Kidney (tissue), 14 donors: ENCODE results near the gene ANKRD18B. TPM values are rescaled to one million over a fixed set of nuclear protein-coding genes. Genes with fewer than 3 reads are reported as not detected.
"Not testable (repeated sequence)": the region's sequence is repeated elsewhere in the genome, so short reads cannot be mapped to it uniquely, and the experiment has no call there.

ENCODE experiments used
- DNase-seq, 5 donors: peaks; one replicate each; pipeline ENCODE4 v3.0.0-alpha.2; 2013 to 2020
- FAIRE-seq: peaks from 2 replicates; lab custom pipeline; 2012; peaks lifted over from hg19 to GRCh38; lab: Jason Lieb, UNC
- H3K27ac ChIP-seq, 2 donors: one replicate each; pipeline ENCODE4 v1.7.0; 2013; ENCODE audit warnings: low read depth in 2 of 2, low read length in 2 of 2, inconsistent platforms in 1 of 2
- H3K27me3 ChIP-seq: one replicate; pipeline ENCODE4 v1.7.1; 2013; ENCODE audit warnings: low read length, inconsistent platforms; ENCODE audit not compliant: control insufficient read depth, insufficient read depth
- H3K36me3 ChIP-seq, 3 donors: one replicate each; pipeline versions ENCODE4 v1.7.0 to v1.7.1; 2013; ENCODE audit warnings: low read length in 3 of 3, control low read depth in 1 of 3, inconsistent platforms in 1 of 3; ENCODE audit not compliant: insufficient read depth in 3 of 3, control insufficient read depth in 2 of 3
- H3K4me1 ChIP-seq, 3 donors: one replicate each; pipeline versions ENCODE4 v1.7.0 to v1.7.1; 2013; ENCODE audit warnings: low read length in 3 of 3, inconsistent platforms in 1 of 3, low read depth in 1 of 3; ENCODE audit not compliant: control insufficient read depth in 2 of 3, insufficient read depth in 2 of 3
- H3K4me3 ChIP-seq, 3 donors: one replicate each; pipeline versions ENCODE4 v1.7.0 to v1.8.1; 2013; ENCODE audit warnings: low read length in 3 of 3, control low read depth in 1 of 3, inconsistent platforms in 1 of 3
- H3K9ac ChIP-seq, 3 donors: one replicate each; pipeline versions ENCODE4 v1.7.0 to v1.7.1; 2013; ENCODE audit warnings: low read length in 3 of 3, control low read depth in 1 of 3, inconsistent platforms in 1 of 3
- H3K9me3 ChIP-seq, 3 donors: one replicate each; pipeline versions ENCODE4 v1.7.0 to v1.7.1; 2013; ENCODE audit warnings: low read length in 3 of 3, control low read depth in 1 of 3, inconsistent platforms in 1 of 3; ENCODE audit not compliant: control insufficient read depth in 2 of 3, insufficient read depth in 1 of 3
- CTCF ChIP-seq: IDR thresholded peaks from 3 replicates; pipeline ENCODE4 v1.5.1; 2012; ENCODE audit warnings: mild to moderate bottlenecking, moderate library complexity, borderline replicate concordance; ENCODE audit not compliant: insufficient read depth; ENCODE audit errors: extremely low read depth
- intact Hi-C: fragments of 100-400 bp; cut with DNase I; formaldehyde crosslinking; loops from one replicate; pipeline ENCODE4 v1.11.1; 2022
- polyA plus RNA-seq: library from polyadenylated mRNA; stranded (reverse); fragments of 350-450 nt; fragmentation: Illumina TruSeq; extraction: RNeasy Lipid Tissue Mini Kit (QIAGEN cat#74804); gene quantifications from one replicate; pipeline ENCODE4 v1.2.3, GENCODE V29; 2014; ENCODE audit warnings: low read depth, low replicate concordance; ENCODE audit not compliant: insufficient read depth
- total RNA-seq: library from RNA; stranded (reverse); fragmentation: NEBNext Ultra II Directional; extraction: Animal tissue kit (Norgen Biotek cat#: 25700); gene quantifications from one replicate; pipeline ENCODE4 v1.2.1, GENCODE V29; 2021
- donor health status: control.
- donor health status: control.
- donor health status: control.
- donor health status: control.
- donor health status: control.
- donor health status: DM: yes; HTN: yes; CAD: no.
- donor health status: Normal renal cell carcinoma (clear cell type).

ANKRD18B gene
- total and polyA plus RNA-seq, 2 donors from 2014 or later = 0.72 TPM; not detected in 1

- H3K9me3 ChIP-seq = no peaks in the 10 kb centered on the region
- FAIRE-seq (no peak), DNase-seq (peak in 1 of 5 donors; percentile 18)
- no peaks in the 10 kb centered on the region for H3K27me3 ChIP-seq
- H3K4me3 ChIP-seq = no peak overlapping the region
- no peaks in the 10 kb centered on the region for H3K36me3 ChIP-seq
- no peak for TF ChIP-seq CTCF
- no peaks in the 10 kb centered on the region for H3K4me1 ChIP-seq
- H3K27ac ChIP-seq = no peak overlapping the region
- no peak overlapping the region for H3K9ac ChIP-seq
- intact Hi-C loops = no loop called here
These were observed 43.1 kb upstream of the ANKRD18B start for GRCh38 chr9:33480976-33481375.

- H3K27me3 ChIP-seq, H3K4me3 ChIP-seq, H3K36me3 ChIP-seq, H3K4me1 ChIP-seq, H3K9ac ChIP-seq, FAIRE-seq, H3K9me3 ChIP-seq, DNase-seq, intact Hi-C loops, H3K27ac ChIP-seq: not testable (repeated sequence)
These were observed 38.7 kb upstream of the ANKRD18B start for GRCh38 chr9:33485312-33485711.

GRCh38 chr9:33489066-33489465 is 35.0 kb upstream of the ANKRD18B start:
- TF ChIP-seq CTCF = no peak
- intact Hi-C loops = no loop called here
- H3K9ac ChIP-seq = no peak overlapping the region
- DNase-seq (no peak), FAIRE-seq (no peak)
- no peak overlapping the region for H3K27ac ChIP-seq
- H3K4me1 ChIP-seq = no peaks in the 10 kb centered on the region
- H3K4me3 ChIP-seq = no peak overlapping the region
- H3K27me3 ChIP-seq = no peaks in the 10 kb centered on the region
- H3K9me3 ChIP-seq = no peaks in the 10 kb centered on the region
- no peaks in the 10 kb centered on the region for H3K36me3 ChIP-seq

- intact Hi-C loops = not testable (repeated sequence)
These were observed 30.2 kb upstream of the ANKRD18B start for GRCh38 chr9:33493819-33494218.

More at GRCh38 chr9:33493819-33494218, 30.2 kb upstream of the ANKRD18B start:
- FAIRE-seq, H3K4me3 ChIP-seq, H3K36me3 ChIP-seq, H3K27ac ChIP-seq, H3K9me3 ChIP-seq, H3K4me1 ChIP-seq, H3K27me3 ChIP-seq, DNase-seq, H3K9ac ChIP-seq: not testable (repeated sequence)
